Esophagus squamous epithelium (tissue), 4 donors: ENCODE results near the gene CSNK1A1.
"Not testable (repeated sequence)": the region's sequence is repeated elsewhere in the genome, so short reads cannot be mapped to it uniquely, and the experiment has no call there.

Source experiments
- POLR2A ChIP-seq, 4 donors: fragments of 450-650 bp; IDR thresholded peaks; one replicate each; pipeline ENCODE4 v1.6.1; 2017; ENCODE audit warnings: antibody characterized with exemption in 4 of 4, mild to moderate bottlenecking in 4 of 4, moderate library complexity in 3 of 4
- TF ChIP-seq, protein P1 (sequence below), 6 experiments: fragments of 450-650 bp in 4 of 6; fragments of 200-600 bp in 2 of 6; sonication (generic) in 2 of 6; IDR thresholded peaks; one replicate each; pipeline ENCODE4 v1.5.1; 2016 to 2019; ENCODE audit warnings: antibody characterized with exemption in 6 of 6, mild to moderate bottlenecking in 4 of 6, moderate library complexity in 4 of 6

DNA sequence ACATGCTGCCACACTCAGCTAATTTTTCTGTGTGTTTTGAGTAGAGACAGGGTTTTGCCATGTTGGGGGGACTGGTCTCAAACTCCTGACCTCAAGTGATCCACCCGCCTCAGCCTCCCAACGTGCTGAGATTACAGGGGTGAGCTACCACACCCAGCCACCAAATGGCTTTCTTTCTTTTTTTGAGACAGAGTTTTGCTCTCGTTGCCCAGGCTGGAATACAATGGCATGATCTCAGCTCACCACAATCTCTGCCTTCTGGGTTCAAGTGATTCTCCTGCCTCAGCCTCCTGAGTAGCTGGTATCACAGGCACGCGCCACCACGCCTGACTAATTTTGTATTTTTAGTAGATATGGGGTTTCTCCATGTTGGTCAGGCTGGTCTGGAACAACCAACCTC, 15.5 kb downstream of the CSNK1A1 start:
- not testable (repeated sequence) for TF ChIP-seq POLR2A (IDR thresholded peaks at IDR 0.05)
- TF ChIP-seq, protein P1, sequence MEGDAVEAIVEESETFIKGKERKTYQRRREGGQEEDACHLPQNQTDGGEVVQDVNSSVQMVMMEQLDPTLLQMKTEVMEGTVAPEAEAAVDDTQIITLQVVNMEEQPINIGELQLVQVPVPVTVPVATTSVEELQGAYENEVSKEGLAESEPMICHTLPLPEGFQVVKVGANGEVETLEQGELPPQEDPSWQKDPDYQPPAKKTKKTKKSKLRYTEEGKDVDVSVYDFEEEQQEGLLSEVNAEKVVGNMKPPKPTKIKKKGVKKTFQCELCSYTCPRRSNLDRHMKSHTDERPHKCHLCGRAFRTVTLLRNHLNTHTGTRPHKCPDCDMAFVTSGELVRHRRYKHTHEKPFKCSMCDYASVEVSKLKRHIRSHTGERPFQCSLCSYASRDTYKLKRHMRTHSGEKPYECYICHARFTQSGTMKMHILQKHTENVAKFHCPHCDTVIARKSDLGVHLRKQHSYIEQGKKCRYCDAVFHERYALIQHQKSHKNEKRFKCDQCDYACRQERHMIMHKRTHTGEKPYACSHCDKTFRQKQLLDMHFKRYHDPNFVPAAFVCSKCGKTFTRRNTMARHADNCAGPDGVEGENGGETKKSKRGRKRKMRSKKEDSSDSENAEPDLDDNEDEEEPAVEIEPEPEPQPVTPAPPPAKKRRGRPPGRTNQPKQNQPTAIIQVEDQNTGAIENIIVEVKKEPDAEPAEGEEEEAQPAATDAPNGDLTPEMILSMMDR (IDR thresholded peaks at IDR 0.05) = not testable (repeated sequence)
